ENCODE measurements around the gene THADA. TPM values are rescaled to one million over a fixed set of nuclear protein-coding genes. Genes with fewer than 3 reads are reported as not detected.

The THADA gene
- total RNA-seq, 3 donors from 2014 or later (not counting 1 experiment from before 2014, with no cell fraction given), result 34.1 to 35.7 (median 35.3) TPM

DNA sequence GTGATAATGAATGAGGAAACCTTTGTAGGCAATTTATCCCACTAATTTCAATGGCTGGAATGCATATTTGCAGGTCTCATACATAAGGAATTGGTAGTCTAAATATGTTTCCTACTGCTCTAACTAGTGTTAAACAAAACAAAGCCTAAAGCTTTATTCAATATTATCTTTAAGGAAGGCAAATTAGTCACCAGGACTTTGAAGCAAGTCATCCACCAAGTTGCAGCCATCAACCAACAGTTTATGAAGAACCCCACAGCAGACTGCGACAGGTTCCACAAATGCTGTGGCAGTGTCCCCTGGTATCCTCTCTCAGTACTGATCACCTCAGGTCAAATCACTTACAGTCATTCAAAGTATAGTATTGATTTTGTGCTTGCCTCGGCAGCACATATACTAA lies 187.9 kb downstream of the THADA start:
- no peak for DNase-seq
- intact Hi-C loops (cut with micrococcal nuclease), result no loop called here
- Histone ChIP-seq H3K4me1 (ENCODE audit: control insufficient read depth, insufficient read depth, low read length) (peaks cover 10% of the 10 kb centered on the region), H3K36me3 (ENCODE audit: control insufficient read depth, insufficient read depth, low read length) (no peaks in the 10 kb centered on the region), H3K9me3 (ENCODE audit: control insufficient read depth, insufficient read depth, low read length) (no peaks in the 10 kb centered on the region), H3K4me3 (ENCODE audit: low read length) (no peak overlapping the region), H3K27ac (ENCODE audit: low read length) (peak overlapping the region; percentile 4), H3K27me3 (ENCODE audit: control insufficient read depth, insufficient read depth, low read length) (no peaks in the 10 kb centered on the region)
- TF ChIP-seq, protein P1, sequence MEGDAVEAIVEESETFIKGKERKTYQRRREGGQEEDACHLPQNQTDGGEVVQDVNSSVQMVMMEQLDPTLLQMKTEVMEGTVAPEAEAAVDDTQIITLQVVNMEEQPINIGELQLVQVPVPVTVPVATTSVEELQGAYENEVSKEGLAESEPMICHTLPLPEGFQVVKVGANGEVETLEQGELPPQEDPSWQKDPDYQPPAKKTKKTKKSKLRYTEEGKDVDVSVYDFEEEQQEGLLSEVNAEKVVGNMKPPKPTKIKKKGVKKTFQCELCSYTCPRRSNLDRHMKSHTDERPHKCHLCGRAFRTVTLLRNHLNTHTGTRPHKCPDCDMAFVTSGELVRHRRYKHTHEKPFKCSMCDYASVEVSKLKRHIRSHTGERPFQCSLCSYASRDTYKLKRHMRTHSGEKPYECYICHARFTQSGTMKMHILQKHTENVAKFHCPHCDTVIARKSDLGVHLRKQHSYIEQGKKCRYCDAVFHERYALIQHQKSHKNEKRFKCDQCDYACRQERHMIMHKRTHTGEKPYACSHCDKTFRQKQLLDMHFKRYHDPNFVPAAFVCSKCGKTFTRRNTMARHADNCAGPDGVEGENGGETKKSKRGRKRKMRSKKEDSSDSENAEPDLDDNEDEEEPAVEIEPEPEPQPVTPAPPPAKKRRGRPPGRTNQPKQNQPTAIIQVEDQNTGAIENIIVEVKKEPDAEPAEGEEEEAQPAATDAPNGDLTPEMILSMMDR (IDR thresholded peaks at IDR 0.05), result no peak
- H3K9me3 Mint-ChIP-seq, result no peaks in the 10 kb centered on the region
- no peak overlapping the region for H3K27ac Mint-ChIP-seq
- WGBS (ENCODE audit: insufficient coverage), result 100% methylated on average over 1 of the region's 2 CpGs
- peaks cover 6 to 11% of the 10 kb centered on the region in 2 donors for H3K4me1 Mint-ChIP-seq
- H3K4me3 Mint-ChIP-seq, result no peak overlapping the region
- ATAC-seq, result no peak
- H3K27me3 Mint-ChIP-seq (ENCODE audit: low read depth in 2 of 2), result no peaks in the 10 kb centered on the region
- H3K36me3 Mint-ChIP-seq, result no peaks in the 10 kb centered on the region

DNA sequence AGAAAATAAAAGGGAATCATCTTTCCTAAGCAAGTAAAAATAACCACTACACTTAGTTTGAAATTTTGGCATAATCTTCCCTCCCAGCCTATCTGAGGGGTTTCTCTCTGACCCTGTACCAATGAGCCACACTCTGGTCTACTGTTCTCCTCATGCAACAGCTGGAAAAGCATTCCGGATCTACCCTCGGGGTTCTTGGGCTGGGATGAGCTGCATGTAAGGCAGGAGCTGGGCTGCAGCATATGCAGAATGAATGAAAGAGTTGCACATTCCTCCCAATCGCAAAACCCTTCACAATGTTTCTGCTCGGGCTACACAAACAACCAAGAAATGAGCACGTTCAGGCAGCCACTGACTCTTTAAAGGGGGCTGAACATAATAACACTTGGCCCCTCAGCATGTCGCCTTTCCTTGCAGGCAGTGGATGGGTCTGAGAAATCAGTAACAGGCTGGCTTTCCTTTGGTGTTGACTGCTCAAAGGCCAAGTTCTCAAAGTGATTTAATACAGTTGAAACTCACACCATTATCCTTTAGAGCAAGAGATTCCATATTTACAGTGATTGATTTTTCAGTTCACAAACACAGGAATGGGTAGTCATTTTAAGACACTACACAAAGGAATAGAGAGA lies 189.1 kb downstream of the THADA start:
- no peaks in the 10 kb centered on the region for H3K36me3 ChIP-seq (ENCODE audit: control insufficient read depth, insufficient read depth, low read length)
- Mint-ChIP-seq H3K9me3 (no peaks in the 10 kb centered on the region), H3K27ac (no peak overlapping the region), H3K4me1 (peaks cover 6 to 18% of the 10 kb centered on the region in 2 donors), H3K27me3 (ENCODE audit: low read depth in 2 of 2) (no peaks in the 10 kb centered on the region), H3K36me3 (no peaks in the 10 kb centered on the region), H3K4me3 (no peak overlapping the region)
- intact Hi-C loops (cut with micrococcal nuclease), result no loop called here
- ATAC-seq (no peak), DNase-seq (no peak)
- peaks cover 10% of the 10 kb centered on the region for H3K4me1 ChIP-seq (ENCODE audit: control insufficient read depth, insufficient read depth, low read length)
- no peak overlapping the region for H3K27ac ChIP-seq (ENCODE audit: low read length)
- TF ChIP-seq, protein P1 (IDR thresholded peaks at IDR 0.05), result no peak
- no peaks in the 10 kb centered on the region for H3K27me3 ChIP-seq (ENCODE audit: control insufficient read depth, insufficient read depth, low read length)
- no peak overlapping the region for H3K4me3 ChIP-seq (ENCODE audit: low read length)
- 96% methylated on average over 6 of the region's 6 CpGs for WGBS (ENCODE audit: insufficient coverage)
- no peaks in the 10 kb centered on the region for H3K9me3 ChIP-seq (ENCODE audit: control insufficient read depth, insufficient read depth, low read length)

DNA sequence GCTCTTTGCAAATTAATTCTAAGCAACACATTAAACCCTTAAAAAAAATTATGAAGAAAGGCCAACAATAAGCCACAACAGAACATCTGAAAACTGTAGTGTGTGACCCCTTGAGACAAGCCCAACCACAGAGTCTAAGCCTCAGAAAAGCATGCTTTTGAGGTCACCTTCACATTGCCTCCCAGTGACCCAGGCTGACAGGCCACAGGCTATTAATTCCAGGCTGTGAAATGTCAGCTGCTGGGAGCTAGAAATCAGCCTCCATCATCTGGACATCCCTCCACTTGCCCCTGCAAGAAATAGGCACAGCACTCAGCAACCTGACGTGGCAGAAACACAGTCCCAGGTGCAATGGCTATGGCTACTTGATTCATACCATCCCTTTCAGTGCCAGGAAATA lies 190.0 kb downstream of the THADA start:
- Mint-ChIP-seq H3K4me1 (peaks cover 6 to 18% of the 10 kb centered on the region in 2 donors), H3K27me3 (ENCODE audit: low read depth in 2 of 2) (no peaks in the 10 kb centered on the region), H3K4me3 (no peak overlapping the region), H3K9me3 (no peaks in the 10 kb centered on the region), H3K36me3 (no peaks in the 10 kb centered on the region), H3K27ac (no peak overlapping the region)
- Histone ChIP-seq H3K36me3 (ENCODE audit: control insufficient read depth, insufficient read depth, low read length) (no peaks in the 10 kb centered on the region), H3K27ac (ENCODE audit: low read length) (no peak overlapping the region), H3K27me3 (ENCODE audit: control insufficient read depth, insufficient read depth, low read length) (no peaks in the 10 kb centered on the region), H3K4me1 (ENCODE audit: control insufficient read depth, insufficient read depth, low read length) (peaks cover 10% of the 10 kb centered on the region), H3K9me3 (ENCODE audit: control insufficient read depth, insufficient read depth, low read length) (no peaks in the 10 kb centered on the region), H3K4me3 (ENCODE audit: low read length) (no peak overlapping the region)
- TF ChIP-seq, protein P1 (IDR thresholded peaks at IDR 0.05), result no peak
- ATAC-seq (no peak), DNase-seq (no peak)
- intact Hi-C loops (cut with micrococcal nuclease), result no loop called here
- 75% methylated on average over 1 of the region's 1 CpG for WGBS (ENCODE audit: insufficient coverage)

DNA sequence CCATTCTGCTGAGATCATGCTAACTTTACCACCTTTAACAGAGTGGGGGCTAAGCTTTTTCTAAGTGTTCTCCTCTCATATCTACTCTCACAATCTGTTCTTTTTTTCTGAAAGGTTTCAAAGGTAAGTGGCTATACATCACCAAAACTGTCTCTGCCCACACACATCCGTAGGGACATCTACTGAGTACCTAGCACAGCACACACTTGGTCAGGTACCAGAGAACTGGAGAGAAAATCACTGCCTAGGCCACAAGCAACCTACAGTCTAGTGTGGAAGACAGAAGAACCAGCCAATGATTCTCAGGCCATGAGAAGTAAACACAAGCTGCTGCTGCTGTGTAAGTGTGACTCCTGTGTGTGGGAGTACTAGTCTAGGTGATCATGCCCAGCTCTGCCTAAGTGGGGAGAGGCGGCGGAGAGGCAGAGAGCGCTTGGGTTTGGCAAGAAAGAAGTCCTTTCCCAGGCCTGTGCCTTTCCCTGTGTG lies 193.3 kb downstream of the THADA start:
- no peaks in the 10 kb centered on the region for H3K9me3 ChIP-seq (ENCODE audit: control insufficient read depth, insufficient read depth, low read length)
- H3K4me3 ChIP-seq (ENCODE audit: low read length), result no peak overlapping the region
- Mint-ChIP-seq H3K4me1 (peaks cover 6 to 13% of the 10 kb centered on the region in 2 donors), H3K36me3 (no peaks in the 10 kb centered on the region), H3K27me3 (ENCODE audit: low read depth in 2 of 2) (no peaks in the 10 kb centered on the region), H3K9me3 (no peaks in the 10 kb centered on the region), H3K4me3 (no peak overlapping the region), H3K27ac (no peak overlapping the region)
- peaks cover 7% of the 10 kb centered on the region for H3K4me1 ChIP-seq (ENCODE audit: control insufficient read depth, insufficient read depth, low read length)
- H3K36me3 ChIP-seq (ENCODE audit: control insufficient read depth, insufficient read depth, low read length), result peaks cover 3% of the 10 kb centered on the region
- intact Hi-C loops (cut with micrococcal nuclease), result no loop called here
- ATAC-seq (no peak), DNase-seq (no peak)
- no peaks in the 10 kb centered on the region for H3K27me3 ChIP-seq (ENCODE audit: control insufficient read depth, insufficient read depth, low read length)
- 87% methylated on average over 4 of the region's 4 CpGs for WGBS (ENCODE audit: insufficient coverage)
- TF ChIP-seq, protein P1 (IDR thresholded peaks at IDR 0.05), result no peak
- no peak overlapping the region for H3K27ac ChIP-seq (ENCODE audit: low read length)

Measured in natural killer cell (primary cell).